Nephron (organoid): Measurements from ENCODE around the gene MRPL27.

Experiments
- H3K27ac Mint-ChIP-seq, 3 experiments: 2 replicates each; pipeline ENCODE4 v1.8.0; 2020; ENCODE audit warnings: mixed read lengths in 3 of 3, mild to moderate bottlenecking in 2 of 3, moderate library complexity in 1 of 3
- H3K27me3 Mint-ChIP-seq: 2 replicates; pipeline ENCODE4 v1.8.0; 2021; ENCODE audit warnings: low read depth, mild to moderate bottlenecking, moderate library complexity, mixed read lengths
- H3K36me3 Mint-ChIP-seq: 2 replicates; pipeline ENCODE4 v1.8.0; 2020; ENCODE audit warnings: low read depth, mixed read lengths
- H3K4me1 Mint-ChIP-seq: 2 replicates; pipeline ENCODE4 v1.8.0; 2020; ENCODE audit warnings: mixed read lengths
- H3K4me3 Mint-ChIP-seq, 3 experiments: 2 replicates each; pipeline ENCODE4 v1.8.0; 2020; ENCODE audit warnings: mild to moderate bottlenecking in 3 of 3, mixed read lengths in 3 of 3, moderate library complexity in 2 of 3
- H3K9me3 Mint-ChIP-seq: 2 replicates; pipeline ENCODE4 v1.8.0; 2020; ENCODE audit warnings: mixed read lengths
- TF ChIP-seq, protein P1 (sequence below), 3 experiments: fragments of 200-600 bp; sonication (generic); IDR thresholded peaks; one replicate each; pipeline ENCODE4 v1.5.0; 2021; ENCODE audit warnings: antibody characterized with exemption in 3 of 3; ENCODE audit not compliant: unreplicated experiment in 3 of 3

MRPL27 gene

DNA sequence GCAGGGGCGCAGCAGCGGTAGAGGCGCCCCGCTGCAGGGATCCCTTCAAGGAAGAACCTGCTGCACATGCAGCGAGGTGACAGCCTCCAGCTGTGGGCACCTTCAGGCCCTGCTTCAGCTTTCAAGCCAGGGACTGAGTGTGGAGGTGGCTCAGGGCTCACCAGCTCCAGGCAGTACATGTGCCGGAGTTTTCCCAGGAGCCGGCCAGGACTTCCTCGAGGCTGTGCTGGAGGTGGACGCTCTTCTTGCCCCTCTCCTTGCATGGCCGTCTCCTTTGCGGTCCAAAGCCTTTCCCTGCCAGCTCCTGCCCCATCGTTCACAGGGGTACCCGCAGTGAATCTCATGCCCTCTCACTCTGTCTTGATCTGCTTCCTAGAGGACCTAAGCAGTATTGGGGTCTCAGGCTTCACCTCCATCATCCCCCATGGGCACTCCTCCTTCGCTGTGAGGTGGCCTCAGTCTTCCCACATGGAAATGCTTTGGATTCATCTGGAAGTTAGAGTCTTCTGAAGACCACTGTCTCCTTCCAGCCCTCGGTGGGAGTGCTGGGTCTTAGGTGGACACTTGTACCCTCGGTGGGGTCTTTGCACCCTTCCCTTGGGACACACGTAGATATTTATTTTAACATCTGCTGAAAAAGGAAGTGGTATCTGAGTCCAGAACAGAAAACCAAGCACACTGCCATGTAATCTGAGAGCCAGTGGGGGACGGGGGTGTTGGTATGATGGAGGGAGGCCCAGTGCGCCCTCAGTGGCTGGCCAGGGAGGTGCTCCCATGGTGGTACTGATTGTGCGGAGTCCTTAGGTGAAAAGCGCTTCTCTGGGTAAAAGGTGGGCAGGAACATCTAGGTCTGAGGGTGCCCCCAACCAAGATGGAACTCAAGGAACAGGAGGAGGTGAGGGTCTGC, 20.0 kb downstream of the MRPL27 start:
- H3K4me3 Mint-ChIP-seq: no peak overlapping the region
- TF ChIP-seq, protein P1, sequence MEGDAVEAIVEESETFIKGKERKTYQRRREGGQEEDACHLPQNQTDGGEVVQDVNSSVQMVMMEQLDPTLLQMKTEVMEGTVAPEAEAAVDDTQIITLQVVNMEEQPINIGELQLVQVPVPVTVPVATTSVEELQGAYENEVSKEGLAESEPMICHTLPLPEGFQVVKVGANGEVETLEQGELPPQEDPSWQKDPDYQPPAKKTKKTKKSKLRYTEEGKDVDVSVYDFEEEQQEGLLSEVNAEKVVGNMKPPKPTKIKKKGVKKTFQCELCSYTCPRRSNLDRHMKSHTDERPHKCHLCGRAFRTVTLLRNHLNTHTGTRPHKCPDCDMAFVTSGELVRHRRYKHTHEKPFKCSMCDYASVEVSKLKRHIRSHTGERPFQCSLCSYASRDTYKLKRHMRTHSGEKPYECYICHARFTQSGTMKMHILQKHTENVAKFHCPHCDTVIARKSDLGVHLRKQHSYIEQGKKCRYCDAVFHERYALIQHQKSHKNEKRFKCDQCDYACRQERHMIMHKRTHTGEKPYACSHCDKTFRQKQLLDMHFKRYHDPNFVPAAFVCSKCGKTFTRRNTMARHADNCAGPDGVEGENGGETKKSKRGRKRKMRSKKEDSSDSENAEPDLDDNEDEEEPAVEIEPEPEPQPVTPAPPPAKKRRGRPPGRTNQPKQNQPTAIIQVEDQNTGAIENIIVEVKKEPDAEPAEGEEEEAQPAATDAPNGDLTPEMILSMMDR (IDR thresholded peaks at IDR 0.05; ENCODE audit: unreplicated experiment in 3 of 3): no peak
- no peaks in the 10 kb centered on the region for H3K9me3 Mint-ChIP-seq
- peaks cover 31% of the 10 kb centered on the region for H3K36me3 Mint-ChIP-seq
- H3K27me3 Mint-ChIP-seq: no peaks in the 10 kb centered on the region
- H3K4me1 Mint-ChIP-seq: peaks cover 7% of the 10 kb centered on the region
- H3K27ac Mint-ChIP-seq: no peak overlapping the region

DNA sequence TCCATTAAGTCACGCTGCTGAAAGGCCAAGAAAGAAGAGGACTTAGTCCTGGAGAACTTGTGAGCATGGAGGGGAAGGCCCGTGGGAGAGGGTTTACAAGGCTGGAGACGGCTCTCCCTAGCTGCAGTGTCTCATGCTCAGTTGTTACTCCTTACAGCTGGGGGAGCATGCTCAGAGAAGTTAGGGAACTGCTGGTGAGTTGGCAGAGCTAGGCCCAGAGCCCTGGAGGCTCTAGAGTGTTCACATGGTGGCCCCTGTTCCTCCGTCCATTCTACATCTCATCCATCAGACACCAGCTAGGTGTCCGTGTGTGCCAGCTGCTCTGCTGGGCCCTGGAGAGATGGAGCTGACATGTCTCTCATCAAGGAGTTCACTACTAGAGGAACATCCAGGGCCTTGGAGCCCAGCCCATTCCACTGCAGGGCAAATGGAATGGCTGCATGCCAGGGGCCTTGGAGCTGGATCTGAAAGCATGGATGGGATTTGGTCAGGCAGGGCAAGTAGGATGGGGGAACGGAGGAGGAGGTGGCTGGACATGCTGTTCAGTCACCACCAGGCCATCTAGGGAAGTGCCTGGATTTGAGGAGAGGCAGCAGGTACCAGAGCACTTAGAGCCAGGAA, 20.8 kb downstream of the MRPL27 start:
- Mint-ChIP-seq H3K4me1 (peaks cover 15% of the 10 kb centered on the region), H3K27me3 (no peaks in the 10 kb centered on the region), H3K4me3 (no peak overlapping the region), H3K27ac (no peak overlapping the region), H3K9me3 (no peaks in the 10 kb centered on the region), H3K36me3 (peaks cover 28% of the 10 kb centered on the region)
- TF ChIP-seq, protein P1 (IDR thresholded peaks at IDR 0.05; ENCODE audit: unreplicated experiment in 3 of 3): no peak

DNA sequence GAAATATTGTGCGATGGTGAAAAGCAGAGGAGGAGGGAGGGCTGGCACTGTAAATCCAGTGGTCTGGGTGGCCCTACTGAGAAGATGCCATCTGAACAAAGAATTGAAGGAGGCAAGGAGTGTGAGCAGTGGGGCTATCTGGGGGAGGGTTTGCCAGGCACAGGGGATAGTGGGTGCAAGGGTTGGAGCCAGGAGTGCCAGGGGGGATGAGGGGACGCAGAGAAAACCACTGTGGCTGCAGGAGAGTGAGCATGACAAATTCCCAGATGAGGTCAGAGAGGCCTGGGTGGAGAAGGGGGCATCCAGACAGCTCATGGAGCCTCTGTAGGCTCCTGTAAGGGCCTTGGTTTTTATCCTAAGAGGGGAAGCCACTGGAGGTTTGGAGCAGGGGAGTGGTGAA, 22.3 kb downstream of the MRPL27 start:
- H3K27me3 Mint-ChIP-seq: peaks cover 3% of the 10 kb centered on the region
- TF ChIP-seq, protein P1 (IDR thresholded peaks at IDR 0.05; ENCODE audit: unreplicated experiment in 3 of 3): no peak
- H3K4me3 Mint-ChIP-seq: no peak overlapping the region
- H3K36me3 Mint-ChIP-seq: peaks cover 24% of the 10 kb centered on the region
- H3K27ac Mint-ChIP-seq: no peak overlapping the region
- no peaks in the 10 kb centered on the region for H3K9me3 Mint-ChIP-seq
- H3K4me1 Mint-ChIP-seq: peaks cover 22% of the 10 kb centered on the region

DNA sequence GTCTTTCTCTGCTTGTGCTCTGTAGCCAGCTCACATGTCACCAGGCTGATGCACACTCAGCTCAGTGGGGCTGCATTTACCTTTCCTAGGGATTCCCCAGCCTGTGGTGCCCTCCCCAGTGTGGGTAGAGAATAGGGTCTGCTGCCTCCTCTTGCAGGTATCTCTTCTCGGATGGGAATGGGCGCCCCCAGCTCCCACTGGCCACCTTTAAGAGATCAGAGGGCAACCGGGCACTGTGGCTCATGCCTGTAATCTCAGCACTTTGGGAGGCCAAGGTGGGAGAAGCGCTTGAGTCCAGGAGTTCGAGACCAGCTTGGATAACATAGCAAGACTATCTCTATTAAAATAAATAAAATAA, 23.8 kb downstream of the MRPL27 start:
- no peaks in the 10 kb centered on the region for H3K9me3 Mint-ChIP-seq
- H3K4me3 Mint-ChIP-seq: peak overlapping the region; percentile 68 to 76 (median 75)
- H3K4me1 Mint-ChIP-seq: peaks cover 30% of the 10 kb centered on the region
- H3K27me3 Mint-ChIP-seq: peaks cover 3% of the 10 kb centered on the region
- peaks cover 18% of the 10 kb centered on the region for H3K36me3 Mint-ChIP-seq
- H3K27ac Mint-ChIP-seq: peak overlapping the region in 1 of 3 experiments; percentile 19
- TF ChIP-seq, protein P1 (IDR thresholded peaks at IDR 0.05; ENCODE audit: unreplicated experiment in 3 of 3): no peak

DNA sequence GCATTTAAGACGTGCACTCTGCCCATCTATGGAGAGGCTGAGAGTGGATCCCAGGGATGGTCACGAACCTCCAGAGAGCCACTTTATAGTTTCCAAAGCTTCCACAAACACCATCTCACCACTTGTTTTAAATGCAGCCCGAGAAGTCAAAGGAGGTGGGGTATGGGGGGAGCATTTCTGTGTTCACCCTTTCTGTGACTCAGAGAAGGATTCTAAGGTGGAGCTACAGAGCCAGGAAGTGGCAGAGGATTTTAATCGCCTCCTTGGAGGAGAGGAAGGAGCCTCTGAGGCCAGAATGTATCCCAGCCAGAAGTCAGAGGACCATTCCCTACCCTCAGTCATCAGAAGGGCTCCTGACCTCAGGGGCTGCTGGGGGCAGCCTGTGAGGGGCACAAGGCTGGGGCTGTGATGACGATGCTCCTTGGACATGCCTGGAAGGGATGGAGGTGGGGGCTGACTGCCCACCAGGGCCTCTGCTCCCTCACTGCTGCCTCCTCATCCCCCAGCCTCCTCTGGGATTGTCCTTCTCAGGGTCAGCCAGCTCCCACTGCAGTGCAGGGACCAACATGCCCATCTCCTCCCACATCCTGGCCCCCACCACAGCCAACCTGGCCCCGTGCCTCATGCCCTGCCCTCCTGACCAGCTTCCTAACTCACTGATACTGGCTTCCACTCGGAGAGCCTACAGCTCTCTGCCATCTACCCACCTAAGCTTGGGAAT, 24.3 kb downstream of the MRPL27 start:
- Mint-ChIP-seq H3K36me3 (peaks cover 16% of the 10 kb centered on the region), H3K27me3 (peaks cover 3% of the 10 kb centered on the region), H3K9me3 (no peaks in the 10 kb centered on the region), H3K4me3 (peak overlapping the region; percentile 95 to 96 (median 96)), H3K27ac (peak overlapping the region in 1 of 3 experiments; percentile 19), H3K4me1 (peaks cover 30% of the 10 kb centered on the region)
- TF ChIP-seq, protein P1 (IDR thresholded peaks at IDR 0.05; ENCODE audit: unreplicated experiment in 3 of 3): no peak
